CD4-positive, alpha-beta T cell treated with Interleukin-4 for 1 hour (primary cell): ENCODE measurements around the gene ZAR1L.

Experiments
- DNase-seq, 2 donors: peaks; one replicate each; pipeline ENCODE4 v3.0.0-alpha.2; 2020 to 2022

ZAR1L gene

DNA sequence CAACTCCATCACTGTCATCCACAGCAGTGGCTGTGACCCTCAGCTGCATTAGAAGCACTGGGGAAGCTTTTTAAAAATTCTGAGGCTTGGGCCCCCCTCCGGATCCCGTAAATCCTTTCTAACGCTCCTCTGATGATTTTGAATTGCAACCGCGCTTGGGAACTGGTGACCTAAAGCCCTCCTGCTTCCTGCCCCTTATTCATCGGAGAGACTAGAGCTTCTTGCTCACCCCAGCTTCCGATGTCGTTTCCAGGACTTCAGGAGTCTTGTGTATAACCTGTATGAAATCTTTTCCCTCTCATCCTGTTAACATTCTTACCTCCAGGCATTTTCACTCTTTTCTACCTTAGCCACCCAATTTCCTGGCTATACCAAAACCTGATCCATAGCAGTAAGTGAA, 14.8 kb downstream of the ZAR1L start:
- no peak for DNase-seq

DNA sequence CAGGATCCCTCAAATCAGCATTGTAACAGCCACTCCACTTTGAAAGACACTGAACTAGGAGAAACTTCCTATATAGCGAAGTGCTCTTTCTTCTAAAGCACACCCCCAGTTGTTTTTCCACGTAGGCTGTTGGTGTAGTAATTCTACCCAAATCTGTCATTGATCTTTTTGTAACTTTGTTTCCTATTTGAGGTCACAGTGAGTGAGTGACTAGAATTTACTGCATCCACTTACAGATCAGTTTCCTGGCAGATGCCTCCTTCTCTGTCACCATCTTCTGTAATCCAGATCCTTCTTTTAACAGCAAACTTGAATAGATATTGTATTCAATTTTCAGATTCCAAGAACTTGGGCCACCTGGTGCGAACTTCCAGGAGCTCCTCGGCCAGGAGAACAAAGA, 15.3 kb downstream of the ZAR1L start:
- no peak for DNase-seq

GRCh38 chr13:32298695-32299094, 16.5 kb downstream of the ZAR1L start:
- DNase-seq: no peak

DNA sequence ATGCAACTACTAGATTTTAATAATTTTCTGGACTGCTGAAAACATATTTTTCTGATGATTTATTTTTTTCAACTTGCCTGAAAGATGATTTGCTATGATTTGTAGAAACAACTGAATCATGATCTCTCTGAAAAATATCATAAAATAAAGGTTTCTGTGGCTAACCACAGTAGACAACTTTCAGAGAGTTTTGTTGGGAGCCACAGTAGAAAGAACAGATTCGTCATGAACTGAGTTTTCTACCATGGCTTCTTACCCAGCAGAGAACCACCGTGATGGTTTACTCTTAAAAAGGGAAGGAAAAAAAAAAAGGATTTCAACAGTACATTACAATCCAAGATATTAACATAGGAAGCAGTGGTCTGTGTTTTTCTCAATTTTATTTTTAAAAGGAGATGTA, 18.0 kb downstream of the ZAR1L start:
- no peak for DNase-seq

- DNase-seq: no peak
Observed at GRCh38 chr13:32285633-32285965, 29.6 kb downstream of the ZAR1L start.

DNA sequence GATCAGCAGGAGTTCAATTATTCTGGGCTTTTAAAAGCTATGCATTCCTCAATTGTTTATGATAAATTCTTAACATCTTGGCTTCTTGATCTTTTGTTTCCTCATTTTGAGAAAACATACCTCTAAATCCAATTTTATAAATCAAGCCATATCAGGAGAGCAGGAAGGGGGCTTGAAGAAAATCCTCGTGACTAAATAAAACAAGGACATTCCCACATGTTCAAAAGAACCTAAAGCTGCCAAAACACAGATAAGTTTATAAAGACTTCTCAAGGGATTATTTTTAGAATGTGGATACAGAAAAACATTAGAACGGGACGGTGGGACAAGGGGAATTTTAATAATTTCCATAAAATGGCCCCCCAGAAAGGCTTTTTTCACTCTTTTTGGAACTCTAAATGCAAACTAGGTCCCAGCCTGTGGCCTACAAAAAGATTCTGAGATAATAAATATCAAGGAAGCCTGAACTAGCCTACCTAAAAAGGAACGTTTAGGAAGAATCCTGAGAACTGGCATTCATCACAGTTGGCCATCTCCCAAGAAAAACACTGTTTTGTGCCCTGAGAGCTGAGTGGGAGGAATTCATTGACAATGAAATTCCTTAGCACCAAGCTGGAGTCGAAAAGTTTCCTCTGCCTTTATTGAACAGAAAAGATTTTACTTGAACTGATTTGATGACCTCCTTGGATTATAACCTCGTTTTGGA, 30.1 kb downstream of the ZAR1L start:
- DNase-seq: no peak

DNA sequence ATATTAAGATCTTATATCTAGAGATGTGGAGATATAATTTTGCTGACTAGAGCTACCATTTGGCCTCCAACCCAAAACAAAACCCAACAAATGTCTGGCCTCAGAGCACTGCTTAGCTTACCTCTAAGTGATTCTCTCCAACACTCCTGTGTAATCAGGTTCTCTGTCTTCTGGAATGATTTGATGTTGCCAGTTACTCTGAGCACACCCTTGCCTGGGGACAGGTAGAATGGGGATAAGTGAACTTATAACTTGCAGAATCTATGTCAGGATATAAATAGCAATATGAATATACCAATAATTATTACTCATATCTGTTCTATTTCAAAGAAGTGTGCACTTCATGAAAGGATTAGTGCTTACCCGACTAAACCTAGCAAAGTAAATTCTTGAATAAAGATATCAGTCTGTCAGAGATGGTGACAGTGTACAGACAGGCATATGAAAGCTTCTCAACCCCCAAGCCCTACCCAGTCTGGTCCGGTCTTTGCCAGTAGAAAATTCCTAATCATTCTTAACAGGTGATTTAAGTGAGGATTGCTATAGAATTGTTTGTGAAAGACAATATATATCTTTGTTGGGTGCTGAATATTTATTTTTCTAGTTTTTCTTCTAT, 33.0 kb downstream of the ZAR1L start:
- DNase-seq: no peak

DNA sequence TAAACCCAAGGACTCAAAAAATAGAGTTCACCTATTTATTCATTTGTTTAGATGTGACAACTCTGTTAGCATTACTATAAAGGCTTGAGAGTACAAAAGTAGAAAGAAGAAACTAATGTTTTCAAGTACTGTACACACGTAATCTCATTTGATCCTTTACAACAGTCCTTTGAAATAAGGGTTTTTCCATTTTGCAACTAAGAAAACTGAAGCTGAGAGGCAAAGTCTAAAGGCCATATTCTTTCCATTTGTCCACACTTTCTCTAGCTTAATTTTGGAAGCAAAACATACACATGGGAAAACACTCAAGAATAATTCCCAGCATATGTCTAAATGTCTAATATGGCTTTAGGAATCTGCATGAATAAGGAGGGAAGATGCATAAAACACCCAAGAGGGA, 34.1 kb downstream of the ZAR1L start:
- no peak for DNase-seq

- no peak for DNase-seq
Observed at GRCh38 chr13:32278426-32278825, 36.7 kb downstream of the ZAR1L start.

DNA sequence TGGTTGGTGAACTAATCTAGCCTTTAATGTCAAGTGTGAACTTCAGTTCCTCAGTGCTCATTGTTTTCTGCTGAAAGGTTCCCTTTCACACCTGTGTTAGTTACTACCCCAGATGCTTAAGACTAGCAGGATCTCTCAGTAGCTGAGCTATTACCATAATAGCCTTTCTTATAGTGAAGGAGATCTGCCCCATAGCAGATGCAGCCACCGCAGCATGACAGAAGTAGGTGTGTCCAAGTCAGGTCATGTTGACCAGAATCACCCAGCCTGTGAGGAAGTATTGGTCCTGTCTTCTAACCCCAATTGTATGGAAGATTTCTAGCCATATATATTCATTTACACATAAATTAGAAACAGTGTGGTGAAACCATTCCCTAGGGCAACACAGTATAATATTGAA, 37.3 kb downstream of the ZAR1L start:
- no peak for DNase-seq

GRCh38 chr13:32272021-32272683, 43.0 kb downstream of the ZAR1L start:
- no peak for DNase-seq

DNA sequence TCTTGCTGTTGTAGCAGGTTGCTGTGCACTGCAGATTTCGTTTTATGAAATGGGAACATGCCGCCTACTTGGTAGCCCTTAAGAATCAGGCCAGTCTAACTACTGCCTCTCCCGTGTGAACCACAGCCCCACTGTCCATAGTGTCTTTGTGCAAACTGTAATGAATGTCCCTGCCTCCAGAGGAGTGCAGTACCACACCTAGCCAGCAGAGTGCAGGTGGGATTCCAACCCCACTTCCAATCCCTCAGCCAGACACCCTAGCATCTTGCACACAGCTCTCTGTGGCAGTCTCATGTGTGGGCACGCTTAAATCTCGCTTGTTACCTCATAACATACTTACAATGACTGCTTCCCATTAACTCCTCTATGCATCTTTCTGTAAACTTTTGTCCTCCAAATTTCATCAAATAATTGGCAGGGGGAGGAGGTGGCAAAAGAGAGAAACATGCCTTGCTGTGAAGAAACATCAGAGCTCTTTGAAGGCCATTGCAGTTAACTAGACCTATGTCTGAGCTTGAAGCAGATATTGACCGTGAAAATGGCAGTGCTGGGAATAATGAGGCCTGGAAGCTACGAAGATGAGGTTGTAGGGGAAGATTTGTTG, 47.2 kb downstream of the ZAR1L start:
- peak; percentile 36 to 56 for DNase-seq

DNA sequence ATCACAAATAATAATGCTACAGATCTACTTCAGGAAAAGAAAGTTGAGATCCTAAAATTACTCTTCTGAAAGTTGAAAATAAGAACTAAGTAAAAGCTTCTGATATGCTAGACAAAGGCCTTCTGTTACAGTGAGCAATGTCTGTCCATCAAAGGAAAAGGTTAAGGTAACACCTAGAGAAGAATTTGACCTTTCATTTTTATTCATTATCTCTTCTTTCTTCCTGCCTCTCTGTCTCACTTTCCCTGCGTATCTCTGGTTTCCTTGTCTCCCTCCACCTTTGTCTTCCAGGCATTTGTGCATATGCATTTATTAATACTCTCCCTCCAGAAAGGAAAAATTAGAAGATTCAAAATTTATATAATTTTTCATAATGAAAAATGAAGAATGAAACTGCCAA, 49.0 kb downstream of the ZAR1L start:
- DNase-seq: no peak

- no peak for DNase-seq
Observed at GRCh38 chr13:32265726-32266125, 49.4 kb downstream of the ZAR1L start.

DNA sequence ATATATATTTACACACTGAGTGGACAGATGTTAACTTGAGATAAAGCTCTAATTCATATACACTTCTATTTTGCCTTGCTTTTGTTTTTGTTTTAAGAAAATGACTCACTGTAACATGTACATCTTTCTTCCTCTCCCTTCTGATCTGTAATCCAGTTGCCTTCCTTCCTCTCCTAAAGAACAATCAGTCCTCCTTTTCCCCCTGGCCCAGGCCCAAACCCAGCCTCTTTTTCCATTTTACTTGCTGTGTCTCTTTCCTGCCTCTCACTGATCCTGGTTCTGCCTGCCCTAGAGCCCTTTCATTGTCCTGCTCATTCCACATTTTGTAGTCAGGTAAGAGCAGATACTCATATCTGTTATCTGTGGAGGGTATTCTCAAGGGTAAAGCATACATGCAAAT, 50.8 kb downstream of the ZAR1L start:
- DNase-seq: no peak

DNA sequence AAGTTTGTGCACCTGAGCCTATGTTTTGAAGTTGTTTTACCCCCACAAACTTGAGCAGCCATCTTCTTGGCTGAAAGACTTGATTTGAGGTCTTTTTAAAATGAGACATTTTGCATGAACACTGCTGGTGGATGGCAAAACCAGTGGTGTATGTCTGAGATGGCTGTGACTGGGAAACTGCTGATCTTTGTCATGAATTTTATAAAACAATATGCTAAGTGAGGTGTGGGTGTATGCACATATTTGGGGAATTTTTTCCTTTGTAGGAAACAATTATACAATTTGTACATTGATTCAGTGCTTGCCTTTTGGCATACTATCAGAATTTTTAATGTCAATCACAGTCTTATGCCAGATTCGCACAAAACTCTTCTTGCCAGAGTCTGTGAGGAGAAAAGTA, 52.5 kb downstream of the ZAR1L start:
- no peak for DNase-seq

GRCh38 chr13:32262165-32262564, 53.0 kb downstream of the ZAR1L start:
- DNase-seq: no peak

DNA sequence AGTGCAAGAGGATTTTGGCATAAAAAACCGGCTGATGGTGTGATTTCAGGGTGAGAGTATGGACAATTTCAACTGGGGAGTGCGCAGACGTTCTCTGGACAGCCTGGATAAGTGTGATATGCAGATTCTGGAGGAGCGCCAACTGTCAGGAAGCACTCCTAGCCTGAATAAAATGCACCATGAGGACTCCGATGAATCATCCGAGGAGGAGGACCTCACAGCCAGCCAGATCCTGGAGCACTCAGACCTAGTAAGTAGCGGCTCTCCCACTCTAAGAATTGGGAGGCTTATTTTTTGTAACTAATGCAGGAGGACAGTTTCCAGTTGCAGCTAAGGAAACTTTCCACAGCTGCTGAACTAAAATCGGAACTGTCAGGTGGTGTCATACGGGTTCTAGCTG, 53.6 kb downstream of the ZAR1L start:
- no peak for DNase-seq

DNA sequence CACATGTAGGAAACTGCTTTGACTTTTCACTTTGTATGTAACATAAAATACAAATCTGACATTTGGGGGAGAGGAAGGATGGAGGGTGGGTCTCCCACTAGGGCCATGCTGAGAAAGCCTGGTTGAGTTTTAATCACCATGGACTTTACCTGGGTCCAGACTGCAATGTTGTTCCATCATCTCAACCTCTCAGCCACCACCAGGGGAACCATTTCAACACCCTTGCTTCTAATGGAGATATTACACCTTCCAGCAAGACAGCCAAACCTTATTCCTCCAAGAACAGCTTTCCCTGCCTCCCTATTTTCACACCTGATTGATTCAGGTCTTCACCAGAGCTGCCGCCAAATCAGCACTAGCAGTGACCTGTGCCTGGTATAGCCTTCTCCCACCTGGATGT, 56.0 kb downstream of the ZAR1L start:
- no peak for DNase-seq

GRCh38 chr13:32257649-32258048, 57.5 kb downstream of the ZAR1L start:
- DNase-seq: no peak

DNA sequence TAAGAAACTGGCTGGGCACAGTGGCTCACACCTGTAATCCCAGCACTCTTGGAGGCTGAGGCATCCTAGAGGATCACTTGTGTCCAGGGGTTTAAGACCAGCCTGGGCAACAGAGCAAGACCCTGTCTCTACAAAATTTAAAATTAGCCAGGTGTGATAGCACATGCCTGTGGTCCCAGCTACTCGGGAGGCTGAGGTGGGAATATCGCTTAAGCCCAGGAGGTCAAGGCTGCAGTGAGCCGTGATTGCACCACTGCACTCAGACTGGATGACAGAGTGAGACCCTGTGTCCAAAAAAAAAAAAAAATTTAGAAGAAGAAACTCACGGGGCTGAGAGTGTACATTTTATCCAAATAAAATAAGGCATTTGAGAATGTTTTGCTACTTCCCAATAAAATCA, 58.9 kb downstream of the ZAR1L start:
- DNase-seq: no peak

GRCh38 chr13:32255724-32256109, 59.4 kb downstream of the ZAR1L start:
- no peak for DNase-seq

GRCh38 chr13:32254916-32255723, 60.0 kb downstream of the ZAR1L start:
- DNase-seq: no peak
